RPMI8226 (cell line): Measurements from ENCODE around the gene SMOC2.
"Not testable (repeated sequence)": the region's sequence is repeated elsewhere in the genome, so short reads cannot be mapped to it uniquely, and the experiment has no call there.

Source experiments
- DNase-seq: peaks from one replicate; pipeline ENCODE4 v3.0.0-alpha.2; 2015

SMOC2 gene

DNA sequence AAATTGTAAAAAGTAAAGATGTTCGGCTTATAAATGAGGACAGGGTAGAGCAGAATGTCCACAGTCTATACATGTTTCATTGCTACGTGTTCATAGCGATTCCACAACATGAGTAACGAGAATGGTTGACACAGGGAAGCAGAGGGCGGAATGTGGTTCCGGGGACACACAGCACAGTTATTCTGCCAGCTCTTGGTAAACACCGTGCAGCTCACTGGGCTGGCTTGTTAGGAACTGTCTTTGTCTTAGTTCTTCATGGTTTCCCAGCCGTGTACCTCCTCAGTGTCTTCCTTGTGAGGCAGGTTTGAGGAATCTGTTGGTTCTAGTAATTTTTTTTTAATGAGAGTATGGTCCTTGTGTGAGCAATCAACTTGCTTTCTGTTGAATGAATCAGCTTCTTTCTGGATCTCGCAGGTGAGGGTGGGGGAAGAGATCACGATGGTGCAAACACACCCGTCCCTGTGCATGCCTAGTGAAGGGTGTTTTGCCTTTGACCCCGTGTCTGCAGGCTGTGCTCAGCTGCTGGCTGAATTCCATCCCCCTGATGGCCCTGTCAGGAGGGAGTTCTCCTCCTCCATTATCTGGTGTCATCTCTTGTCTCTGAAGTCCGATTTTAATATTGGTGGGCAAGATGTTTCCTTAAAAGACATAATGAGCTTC, 168.2 kb downstream of the SMOC2 start:
- no peak for DNase-seq

DNA sequence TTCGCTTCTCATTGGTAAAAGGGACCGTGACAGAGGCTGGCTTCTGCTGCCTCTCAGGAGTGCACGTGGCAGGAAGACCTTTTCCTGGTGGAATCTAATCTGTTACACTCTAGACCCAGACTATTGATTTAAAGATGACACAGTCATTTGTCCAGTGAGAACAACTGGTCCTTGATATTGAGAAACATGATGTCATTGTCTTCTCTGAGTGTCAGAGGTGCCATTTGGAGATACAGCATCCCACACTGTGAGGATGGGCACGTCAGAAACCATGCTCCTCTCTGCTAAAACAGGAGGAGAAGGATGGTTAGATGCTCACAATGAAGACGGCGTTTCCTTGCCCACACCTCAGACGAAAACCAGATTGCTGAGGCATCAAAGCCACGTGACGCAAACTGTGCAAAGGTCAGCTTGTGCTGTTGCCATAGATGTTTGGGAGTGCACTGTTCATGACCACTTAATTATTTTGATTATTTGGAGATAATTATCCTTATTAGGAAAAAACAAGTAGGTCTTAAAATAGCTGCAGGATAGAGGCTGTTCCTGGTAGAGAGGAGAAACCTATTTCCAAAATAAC, 169.0 kb downstream of the SMOC2 start:
- DNase-seq = no peak

DNA sequence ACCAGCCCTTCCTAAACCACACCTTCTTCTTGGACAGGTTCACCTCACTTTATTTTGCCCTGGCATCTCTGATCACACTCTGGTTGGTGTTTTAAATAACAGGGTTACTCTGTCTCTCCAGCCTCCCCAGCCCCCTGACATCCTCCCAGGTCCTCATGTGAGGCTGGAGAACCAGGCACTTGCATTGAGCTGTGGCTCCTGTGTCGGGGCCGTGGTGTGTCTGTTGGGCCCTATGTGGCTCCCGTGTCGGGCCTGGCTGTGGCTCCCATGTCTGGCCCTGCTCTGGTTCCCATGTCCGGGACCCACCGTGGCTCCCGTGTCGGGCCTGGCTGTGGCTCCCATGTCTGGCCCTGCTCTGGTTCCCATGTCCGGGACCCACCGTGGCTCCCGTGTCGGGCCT, 170.0 kb downstream of the SMOC2 start:
- DNase-seq = not testable (repeated sequence)

DNA sequence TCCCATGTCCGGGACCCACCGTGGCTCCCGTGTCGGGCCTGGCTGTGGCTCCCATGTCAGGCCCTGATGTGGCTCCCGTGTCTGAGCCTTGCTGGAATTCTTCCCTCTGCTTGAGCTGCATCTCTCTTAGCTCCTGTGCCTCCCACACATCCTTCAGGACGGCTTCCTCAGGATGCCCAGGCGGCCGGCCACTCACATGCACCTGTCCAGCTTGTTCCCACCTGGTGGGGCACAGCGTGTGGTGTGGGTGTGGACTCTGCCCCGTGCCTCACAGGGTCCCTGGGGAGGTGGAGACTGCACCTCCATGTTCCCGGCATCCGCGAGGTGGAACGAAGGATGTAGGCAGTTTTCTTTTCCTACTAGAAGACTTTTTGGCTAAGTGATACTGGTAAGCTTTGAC, 170.7 kb downstream of the SMOC2 start:
- no peak for DNase-seq

DNA sequence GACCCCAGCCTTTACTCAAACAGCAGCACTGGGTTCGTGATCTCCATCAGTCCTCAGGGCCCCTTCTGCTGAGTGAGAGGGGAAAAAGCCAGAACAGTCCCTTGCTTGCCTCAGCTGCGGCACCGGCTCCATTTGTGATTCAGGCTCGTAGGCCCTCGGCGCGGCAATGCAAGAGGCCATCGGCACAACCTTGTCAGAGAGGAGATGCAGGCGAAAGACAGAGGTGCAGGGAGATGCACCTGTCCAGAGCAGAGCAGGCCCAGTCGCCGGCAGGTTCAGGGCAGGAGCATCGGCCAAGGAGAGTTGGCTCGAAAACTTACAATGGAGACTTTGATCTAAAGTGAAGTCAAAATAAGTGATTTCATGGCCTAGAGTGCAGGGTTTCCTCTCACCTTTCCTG, 171.6 kb downstream of the SMOC2 start:
- DNase-seq = no peak

DNA sequence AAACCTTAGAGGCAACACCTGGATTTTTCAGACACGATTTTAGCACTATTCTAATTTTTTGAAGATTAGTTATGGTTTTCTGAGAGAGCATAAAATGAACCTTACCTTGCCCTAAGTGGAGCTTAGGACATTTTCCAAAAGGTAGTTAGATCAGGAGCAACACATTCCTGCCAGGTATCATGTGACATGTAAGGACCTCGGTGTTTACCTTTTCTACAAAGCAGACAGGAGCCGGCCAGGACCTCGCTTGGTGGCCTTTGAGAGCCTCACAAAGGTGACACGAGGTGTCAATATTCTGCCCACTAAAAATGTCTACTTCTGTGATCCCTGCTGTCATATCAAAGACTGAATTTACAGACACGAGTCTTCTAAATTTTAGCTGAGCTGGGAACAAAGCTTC, 174.9 kb downstream of the SMOC2 start:
- no peak for DNase-seq

DNA sequence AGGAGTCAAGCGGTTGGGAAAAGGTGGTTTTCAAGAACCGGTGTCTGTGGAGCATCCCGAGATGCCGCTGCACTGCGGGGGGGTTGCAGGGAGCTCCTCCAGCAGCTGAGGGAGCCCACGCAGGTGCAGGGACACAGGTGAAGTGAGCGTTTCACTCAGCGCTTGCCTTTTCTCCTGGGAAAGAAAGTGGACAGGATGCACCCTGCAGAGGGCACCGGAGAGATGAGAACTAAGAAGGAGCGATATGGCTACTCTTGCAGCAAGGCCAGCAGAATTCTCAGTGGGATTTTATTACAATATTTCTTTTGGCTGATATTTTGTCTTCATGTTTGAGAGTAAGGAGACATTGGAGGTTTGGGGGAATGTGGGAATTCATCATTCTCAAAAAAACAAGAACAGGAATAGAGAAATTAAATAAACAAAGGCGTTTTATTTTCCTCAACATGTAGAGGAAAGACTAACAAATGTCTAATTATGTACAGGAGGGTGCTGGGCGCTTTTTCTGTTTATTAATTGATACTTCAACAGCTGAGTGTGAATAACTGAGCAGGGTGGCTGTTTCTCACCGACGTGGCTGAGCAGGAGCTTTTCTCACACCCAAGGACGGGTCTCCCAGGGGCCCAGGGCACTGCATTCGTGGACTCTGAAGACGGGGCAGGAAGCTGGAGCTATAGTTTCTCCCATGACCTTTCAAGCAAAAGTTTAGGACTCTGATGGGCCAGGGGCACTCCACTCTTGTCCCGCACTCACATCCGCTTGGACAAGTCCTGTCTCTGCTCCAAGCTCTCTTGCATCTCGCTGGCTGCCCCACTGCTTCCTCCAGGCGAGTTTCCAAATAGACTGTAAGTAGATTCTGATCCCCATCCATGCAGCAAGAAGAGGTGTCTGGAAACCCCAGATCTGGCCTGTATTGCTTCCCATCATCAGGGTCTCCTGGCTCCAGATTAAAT, 176.1 kb downstream of the SMOC2 start:
- no peak for DNase-seq

DNA sequence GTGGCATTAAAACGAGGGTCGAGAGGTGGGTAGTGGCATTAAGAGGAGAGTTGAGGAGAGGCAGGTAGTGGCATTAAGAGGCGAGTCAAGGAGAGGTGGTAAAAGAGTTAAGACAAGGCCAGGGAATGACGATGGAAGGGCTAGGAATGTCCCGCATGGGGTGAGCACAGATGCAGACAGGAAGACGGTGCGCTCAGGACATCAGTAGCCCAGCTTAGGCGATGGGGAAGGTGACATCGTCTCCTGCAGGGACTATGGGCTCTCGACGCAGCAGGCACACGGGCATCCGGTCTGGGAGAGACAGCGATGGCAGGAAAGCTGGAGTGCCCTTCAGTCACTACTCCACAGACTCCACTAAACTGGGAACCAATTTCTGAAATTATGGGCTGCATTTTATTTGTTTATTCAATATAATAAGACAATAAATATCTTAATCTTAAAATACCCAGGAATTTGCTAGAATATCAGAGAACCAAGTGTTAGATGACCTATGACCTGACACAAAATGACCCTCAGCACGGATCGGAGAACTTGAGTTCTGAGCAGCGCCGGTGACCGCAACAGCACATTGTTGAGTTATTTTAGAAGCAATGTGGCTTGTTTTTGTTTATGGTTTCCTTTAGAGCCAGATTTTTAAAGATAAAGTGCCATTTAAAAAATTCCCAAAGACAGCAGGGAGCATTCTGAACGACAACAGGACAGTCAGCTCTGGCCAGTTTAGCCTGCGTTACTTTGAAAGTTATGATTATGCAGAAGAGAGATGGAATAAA, 177.7 kb downstream of the SMOC2 start:
- DNase-seq = no peak

DNA sequence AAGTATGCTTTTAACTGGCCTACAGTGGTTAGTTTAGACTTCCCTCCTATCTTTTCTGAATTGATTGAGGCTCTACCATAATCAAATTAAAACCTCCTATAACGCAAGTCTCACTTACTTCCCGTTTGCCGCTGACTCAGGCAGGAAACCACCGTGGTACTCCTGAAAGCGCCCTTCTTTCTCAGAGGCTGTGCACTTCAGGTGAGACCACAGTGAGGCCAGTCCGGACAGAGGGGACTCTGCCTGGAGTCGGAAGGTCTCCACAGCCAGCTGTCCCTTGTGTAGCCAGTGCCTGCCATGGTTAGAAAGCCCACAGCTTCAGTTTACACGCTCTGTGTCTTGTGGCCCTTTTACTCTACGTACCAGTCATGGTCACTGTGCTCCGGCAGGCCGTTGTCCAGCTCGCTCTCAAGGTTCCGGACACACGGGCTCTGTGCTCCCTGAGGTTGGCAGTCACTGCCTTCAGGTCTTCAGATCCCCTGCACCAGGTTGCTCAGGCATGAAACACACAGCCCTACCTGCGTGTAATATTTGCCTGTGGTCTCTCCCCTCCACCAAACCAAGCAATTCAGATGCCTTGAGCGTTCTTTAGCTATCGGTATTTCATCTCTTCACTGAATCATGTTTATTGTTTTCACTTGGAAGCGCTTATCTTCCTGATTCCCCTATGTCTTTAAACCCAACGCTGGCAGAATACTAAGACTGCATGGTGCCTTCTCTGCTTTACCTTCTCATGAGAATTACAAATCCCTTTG, 178.8 kb downstream of the SMOC2 start:
- DNase-seq = no peak

DNA sequence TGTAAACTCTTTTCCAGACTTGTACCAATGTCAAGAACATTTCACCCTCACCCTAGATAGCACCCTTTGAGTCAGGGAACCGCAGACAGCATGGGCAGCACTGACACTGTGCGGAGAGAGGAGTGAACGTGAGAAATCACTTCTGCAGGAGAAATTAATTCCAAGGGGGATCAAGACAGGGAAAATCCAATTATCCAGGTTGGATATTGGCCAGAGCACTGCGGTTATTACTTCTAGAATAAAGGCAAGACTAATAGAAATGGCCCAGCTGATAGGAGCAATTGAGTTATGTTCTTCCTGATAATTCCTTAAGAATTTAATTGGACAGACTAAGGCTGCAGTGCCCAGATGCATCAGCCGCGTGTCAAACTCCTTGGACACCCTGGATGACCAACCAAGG, 179.6 kb downstream of the SMOC2 start:
- no peak for DNase-seq

DNA sequence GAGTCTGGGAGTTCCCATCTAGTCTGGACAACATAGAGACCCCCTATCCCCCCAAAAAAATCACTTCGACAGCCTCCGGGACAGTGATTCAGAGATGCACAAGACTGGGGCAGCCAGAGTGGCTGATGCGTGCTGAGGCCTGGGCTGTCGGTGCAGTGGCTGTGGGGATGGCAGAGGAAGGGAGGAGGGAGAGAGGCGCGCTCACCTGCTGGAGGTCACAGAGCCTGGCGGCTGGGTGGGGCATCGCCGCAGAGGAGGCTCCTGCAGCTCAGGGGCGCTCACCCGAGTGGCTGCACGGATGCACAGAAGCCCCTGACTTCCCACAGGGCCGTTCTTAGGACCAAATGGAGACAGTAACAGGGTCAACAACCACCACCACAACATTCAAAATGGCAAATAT, 182.8 kb downstream of the SMOC2 start:
- DNase-seq = no peak

DNA sequence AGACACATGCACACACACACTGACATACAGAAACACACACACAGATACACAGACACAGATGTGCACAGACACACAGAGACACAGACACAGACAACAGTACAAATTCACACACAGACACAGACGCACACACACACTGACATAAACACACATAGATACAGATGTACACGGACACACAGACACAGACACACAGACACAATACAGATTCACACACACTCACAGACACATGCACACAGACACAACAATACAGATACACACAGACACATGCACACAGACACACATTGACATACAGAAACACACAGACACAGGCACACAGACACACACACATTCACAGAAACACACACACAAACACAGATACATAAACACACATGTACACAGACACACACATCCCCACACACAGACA, 183.6 kb downstream of the SMOC2 start:
- no peak for DNase-seq

DNA sequence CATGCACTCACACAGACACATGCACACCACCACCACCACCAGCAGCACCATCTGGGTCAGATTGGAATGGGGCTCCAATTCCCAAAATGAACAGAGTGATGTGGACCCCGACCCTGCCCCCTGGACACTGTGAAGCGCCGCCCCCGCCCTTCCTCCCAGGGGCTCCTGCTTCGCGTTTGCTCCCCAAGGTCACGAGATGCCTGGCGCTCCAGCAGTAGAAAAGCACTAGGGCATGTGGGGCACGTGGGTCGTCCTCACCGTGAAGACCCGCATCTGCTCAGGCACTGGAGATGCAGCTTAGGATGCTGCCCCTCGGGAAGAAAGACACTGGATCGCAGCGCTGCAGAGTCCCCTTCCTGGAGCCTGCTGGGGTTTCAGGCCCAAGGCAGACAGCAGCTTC, 184.0 kb downstream of the SMOC2 start:
- no peak for DNase-seq

DNA sequence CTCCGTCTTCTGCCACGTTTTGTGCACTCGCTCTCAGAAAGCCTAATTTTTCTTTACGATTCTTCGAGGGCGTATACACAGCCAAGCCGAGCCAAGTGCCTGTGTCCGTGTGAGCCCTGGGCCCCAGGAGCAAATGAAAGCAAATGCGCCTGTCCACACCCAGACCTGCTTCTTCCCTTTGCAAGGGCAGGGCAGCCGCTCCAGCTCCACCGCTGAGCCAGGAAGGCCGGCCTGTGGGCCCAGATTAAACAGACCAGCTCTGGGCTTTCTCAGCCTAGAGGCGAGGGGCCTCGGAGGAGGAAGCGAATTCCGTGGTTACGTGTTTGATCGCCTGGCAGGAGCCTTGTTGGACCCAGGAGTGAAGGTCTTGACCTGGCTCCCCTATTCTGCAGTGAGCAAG, 184.6 kb downstream of the SMOC2 start:
- DNase-seq = no peak

DNA sequence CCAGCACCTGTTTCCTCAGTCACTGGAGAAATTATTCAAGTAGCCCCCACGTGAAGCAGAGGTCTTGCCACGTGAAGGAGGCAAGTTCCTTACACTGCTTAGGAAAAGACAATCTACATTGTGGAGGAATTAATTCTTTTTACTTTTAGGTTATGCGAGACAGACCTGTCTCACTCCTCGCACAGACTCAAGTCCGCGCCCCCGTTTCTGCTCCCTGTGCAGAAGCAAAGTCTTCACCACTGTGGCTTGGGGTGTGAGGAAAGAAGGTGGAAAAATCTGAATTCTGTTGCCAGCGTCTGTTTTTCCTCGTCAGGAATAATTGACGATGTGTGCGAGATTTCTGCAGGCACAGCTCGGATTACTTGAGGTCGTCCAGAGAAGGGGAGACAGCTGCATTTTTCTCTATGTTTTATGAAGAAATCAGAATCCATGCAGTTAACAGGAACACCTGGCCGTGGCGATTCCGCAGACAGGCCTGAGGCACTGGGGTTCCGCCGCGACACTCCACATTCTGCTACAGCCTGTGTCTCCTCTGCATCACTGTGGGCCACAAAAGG, 185.1 kb downstream of the SMOC2 start:
- no peak for DNase-seq

DNA sequence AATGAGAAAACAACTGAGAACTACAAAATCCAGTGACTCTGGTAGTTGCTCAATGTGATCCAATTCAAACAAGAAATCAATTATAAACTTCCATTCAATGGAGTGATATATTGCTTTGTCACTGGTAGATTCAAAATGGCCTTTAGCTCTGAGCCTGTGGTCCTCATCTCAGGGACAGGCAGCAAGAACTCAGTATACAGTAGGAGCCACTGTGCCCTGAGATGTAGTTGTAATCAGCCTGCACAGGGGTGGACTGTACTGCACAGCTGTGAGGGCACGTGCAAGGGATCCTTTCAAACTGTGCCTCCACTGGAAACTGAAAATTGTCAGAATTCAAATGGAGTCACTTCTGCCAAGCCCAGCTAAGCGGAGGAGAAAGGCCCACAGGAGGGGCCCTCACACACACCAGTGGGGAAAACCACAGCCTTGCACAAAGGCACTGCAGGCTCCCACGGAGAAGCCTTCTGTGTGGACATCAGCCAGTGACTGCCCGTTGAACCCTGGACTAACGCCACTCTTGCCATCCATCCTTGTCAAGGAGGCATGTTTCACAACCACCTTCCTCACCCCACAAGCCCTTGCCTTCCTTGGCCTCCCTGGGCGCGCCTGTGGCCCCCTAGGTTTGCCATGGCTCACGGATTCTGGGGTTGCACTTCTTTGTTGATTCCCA, 186.7 kb downstream of the SMOC2 start:
- no peak for DNase-seq

DNA sequence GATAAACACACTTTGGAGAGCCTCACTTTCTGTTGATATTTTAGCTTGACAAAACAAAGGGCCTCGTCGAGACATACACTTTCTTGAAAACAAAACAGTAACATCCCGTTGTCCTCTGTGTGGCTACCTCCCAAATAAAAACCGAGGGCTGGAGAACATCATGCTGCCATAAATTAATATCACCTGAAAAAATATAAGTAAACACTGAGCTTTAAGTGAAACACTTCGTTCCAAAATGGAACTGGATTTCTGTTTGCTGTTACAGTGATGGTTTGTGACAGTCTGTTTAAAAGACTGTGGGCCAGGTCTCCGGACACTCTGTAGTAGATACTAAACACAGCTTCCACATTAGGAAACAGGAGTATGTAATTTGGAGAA, 187.2 kb downstream of the SMOC2 start:
- DNase-seq = no peak

DNA sequence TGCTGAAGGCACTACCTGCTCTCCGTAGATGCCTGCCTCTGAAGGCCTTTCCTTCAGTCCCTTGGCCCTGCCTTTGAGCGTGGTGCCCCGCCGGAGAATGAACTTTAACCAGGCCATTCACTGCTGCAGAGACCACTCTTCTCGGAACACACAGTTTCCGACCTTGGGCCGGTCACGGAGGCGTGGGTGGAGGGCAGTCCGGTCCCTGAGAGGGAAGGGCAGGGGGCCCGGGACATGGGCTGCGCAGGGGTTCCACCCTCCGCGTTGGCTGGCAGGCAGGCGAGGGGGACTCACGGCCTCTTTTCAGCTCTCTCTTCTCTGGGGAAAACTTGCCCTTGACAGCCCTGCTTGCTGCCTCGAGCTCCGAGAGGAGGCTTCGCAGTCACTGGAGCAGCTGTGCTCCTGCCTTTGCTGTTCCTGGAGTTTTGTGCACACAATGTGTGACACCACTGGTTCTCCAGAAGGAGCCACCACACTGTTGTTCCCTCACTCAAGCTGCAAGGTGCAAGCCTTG, 187.8 kb downstream of the SMOC2 start:
- no peak for DNase-seq

DNA sequence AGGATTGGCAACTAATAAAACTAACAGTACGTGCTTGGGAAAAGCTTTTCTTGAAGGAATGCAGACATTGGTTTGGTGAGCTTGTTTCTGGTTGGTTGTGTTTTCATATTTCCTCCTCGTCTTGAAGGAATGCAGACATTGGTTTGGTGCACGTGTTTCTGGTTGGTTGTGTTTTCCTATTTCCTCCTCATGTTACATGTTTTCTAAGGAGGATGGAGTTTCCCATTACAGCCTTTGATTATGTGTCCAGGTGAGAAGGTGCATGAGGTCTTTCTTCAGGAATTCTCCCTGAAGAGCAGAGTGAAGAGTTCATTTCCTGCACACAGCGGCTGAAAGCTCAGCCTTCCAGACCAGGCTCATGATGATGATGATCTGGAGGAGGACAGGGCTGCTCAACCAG, 190.6 kb downstream of the SMOC2 start:
- DNase-seq = no peak

DNA sequence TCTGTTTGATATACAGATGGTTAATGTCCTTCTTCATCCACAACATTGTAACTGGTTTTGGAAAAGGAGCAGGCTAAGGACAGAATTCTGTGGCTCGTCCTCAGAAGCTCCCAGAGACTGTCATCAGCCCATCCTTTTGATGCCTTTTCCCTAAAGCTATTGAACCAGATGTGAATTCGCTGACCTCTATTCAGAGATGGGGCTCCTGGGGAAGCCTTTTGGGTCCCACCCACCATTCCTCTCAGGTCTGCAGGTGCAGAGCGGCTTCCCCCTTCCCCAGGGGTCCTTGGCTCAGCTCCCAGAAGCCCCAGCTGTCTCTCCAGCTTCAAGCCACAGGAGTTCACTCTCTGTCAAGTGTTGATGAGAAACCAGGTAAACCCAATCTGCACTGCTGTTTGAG, 191.7 kb downstream of the SMOC2 start:
- DNase-seq = no peak

DNA sequence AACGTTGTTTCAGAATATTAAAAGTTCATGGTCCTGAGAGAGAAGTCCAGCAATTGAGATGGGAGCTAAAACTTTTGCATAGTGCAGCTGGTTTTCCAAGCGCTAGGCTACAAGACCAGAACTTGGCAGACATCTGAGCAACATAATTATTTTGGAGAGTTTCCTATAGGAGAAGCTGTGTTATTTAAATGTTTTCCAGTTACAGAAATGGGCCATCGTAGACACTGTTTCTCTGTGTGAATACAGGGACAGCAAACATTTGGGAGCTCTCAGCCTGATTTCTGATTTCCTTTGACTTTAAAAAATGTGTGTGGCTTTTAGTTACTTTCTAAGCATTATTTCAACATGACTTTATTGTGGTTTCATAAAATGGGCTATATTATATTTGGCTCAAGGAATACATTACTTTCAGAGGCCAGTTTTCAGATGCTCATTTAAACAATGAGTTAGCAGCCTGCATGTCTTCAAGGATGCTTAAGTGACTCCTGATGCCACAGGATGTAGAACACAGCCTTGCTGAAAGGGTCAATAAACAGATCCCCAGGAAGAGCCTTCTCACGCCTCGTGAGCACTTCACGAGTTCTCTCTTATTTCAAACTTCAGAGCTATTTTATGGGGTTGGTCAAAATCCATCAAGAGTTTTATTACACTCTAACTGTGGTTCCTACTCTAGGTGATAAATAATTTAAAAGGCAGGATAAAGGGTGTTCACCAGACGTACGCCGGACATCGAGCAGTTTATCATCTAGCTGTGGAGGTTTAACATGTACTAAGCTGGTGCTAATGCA, 193.8 kb downstream of the SMOC2 start:
- no peak for DNase-seq
